ENCODE measurements around the gene DIP2A. TPM values are rescaled to one million over a fixed set of nuclear protein-coding genes. Genes with fewer than 3 reads are reported as not detected.
A peak's percentile ranks its signal among the peaks of the same experiment; 100 is the strongest.

The DIP2A gene
- total and polyA plus RNA-seq, 2 of the 13 experiments (the other 11 are each of a cell fraction or from before 2014, with no cell fraction given), result 18.5 to 37.6 TPM

DNA sequence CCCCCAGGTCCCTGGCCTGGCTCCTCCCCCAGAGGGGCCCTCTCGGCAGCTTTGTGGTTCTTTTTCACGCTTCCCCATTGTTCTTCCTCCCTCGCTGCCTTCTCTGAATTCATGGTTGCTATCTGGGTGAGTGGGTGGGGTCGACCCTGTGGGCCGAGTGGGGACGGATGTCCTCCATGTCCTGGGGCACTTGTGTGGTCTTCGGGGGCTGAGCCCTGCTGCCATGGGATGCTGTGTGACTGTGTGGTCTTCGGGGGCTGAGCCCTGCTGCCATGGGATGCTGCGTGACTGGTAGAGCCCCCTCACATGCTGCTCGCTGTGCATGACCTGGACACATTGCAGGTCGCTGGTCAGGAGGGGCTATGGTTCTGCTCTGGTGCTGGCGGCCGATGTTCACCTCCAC lies 21.6 kb upstream of the DIP2A start:
- Histone ChIP-seq H3K4me2 (ENCODE audit: low read depth, low read length) (no peak overlapping the region), H3K9ac (ENCODE audit: insufficient read depth, low read depth, low read length) (no peak overlapping the region), H4K20me1 (ENCODE audit: insufficient read depth, low read length) (no peaks in the 10 kb centered on the region), H3K9me3 (ENCODE audit: low read length) (no peaks in the 10 kb centered on the region), H3K27me3 (ENCODE audit: control insufficient read depth in 1 of 2, insufficient read depth in 2 of 2, low read length in 2 of 2) (no peaks in the 10 kb centered on the region), H2AFZ (ENCODE audit: low read length) (no peak overlapping the region), H3K27ac (ENCODE audit: extremely low read length, insufficient read depth, low read length) (no peak overlapping the region), H3K79me2 (ENCODE audit: insufficient read depth, low read length) (no peaks in the 10 kb centered on the region), H3K4me1 (ENCODE audit: insufficient read depth, low read length) (no peaks in the 10 kb centered on the region), H3K4me3 (replicated peaks in 1 of 3; ENCODE audit: insufficient read depth in 1 of 3, low read depth in 2 of 3, low read length in 3 of 3) (no peak overlapping the region), H3K36me3 (replicated peaks in 1 of 2; ENCODE audit: control insufficient read depth in 1 of 2, insufficient read depth in 2 of 2, low read length in 2 of 2) (peaks cover 14 to 70% of the 10 kb centered on the region in 2 experiments)
- DNase-seq (ENCODE audit: low spot score), result no peak
- intact Hi-C loops (cut with micrococcal nuclease; ENCODE audit: unreplicated experiment), result no loop called here
- no peak for FAIRE-seq
- CTCF ChIA-PET (ENCODE audit: low intra/inter-chr PET ratio, low total read pairs), result no interaction called here
- no peak for ATAC-seq
- in situ Hi-C loops (cut with HindIII; ENCODE audit: extremely low pct_ligation_motif_present, low pct_unique_long_range_greater_than_20kb), result no loop called here
- no TSS peak for BruUV-seq (replicated peaks)
- WGBS (ENCODE audit: low lambda C conversion rate), result 95% methylated on average over 8 of the region's 13 CpGs
- TF ChIP-seq AGO2 (optimal IDR thresholded peaks at IDR 0.05; ENCODE audit: low read depth, low read length) (peak; percentile 57), ZNF605 (CRISPR knock-in tag; IDR thresholded peaks at IDR 0.05) (no peak), TOPORS (CRISPR knock-in tag; IDR thresholded peaks at IDR 0.05) (no peak)
- TF ChIP-seq, protein P1, sequence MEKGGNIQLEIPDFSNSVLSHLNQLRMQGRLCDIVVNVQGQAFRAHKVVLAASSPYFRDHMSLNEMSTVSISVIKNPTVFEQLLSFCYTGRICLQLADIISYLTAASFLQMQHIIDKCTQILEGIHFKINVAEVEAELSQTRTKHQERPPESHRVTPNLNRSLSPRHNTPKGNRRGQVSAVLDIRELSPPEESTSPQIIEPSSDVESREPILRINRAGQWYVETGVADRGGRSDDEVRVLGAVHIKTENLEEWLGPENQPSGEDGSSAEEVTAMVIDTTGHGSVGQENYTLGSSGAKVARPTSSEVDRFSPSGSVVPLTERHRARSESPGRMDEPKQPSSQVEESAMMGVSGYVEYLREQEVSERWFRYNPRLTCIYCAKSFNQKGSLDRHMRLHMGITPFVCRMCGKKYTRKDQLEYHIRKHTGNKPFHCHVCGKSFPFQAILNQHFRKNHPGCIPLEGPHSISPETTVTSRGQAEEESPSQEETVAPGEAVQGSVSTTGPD (CRISPR knock-in tag; IDR thresholded peaks at IDR 0.05), result no peak
- POLR2A ChIA-PET, result no interaction called here

DNA sequence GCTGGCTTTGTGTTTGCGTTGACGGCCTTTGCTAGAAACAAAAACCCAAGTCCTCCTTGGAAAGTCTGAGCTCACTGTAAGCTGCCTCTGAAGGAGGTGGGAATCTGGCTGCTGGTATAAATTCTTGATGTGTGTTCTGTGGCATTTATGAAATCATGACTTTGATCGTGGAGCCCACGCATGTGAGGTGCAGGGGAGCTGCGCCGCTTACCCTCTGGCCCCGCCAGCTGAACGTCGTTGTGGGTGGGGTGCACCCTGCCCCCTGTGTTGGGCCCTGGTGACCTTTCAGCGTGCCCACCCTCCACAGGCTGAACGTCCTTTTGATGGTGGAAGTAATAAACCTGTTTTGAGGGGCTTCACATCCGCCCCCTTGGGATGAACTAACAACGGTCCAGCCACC lies 21.2 kb upstream of the DIP2A start:
- H3K9ac ChIP-seq (ENCODE audit: insufficient read depth, low read depth, low read length), result no peak overlapping the region
- H3K9me3 ChIP-seq (ENCODE audit: low read length), result no peaks in the 10 kb centered on the region
- WGBS (ENCODE audit: low lambda C conversion rate), result 95% methylated on average over 7 of the region's 13 CpGs
- ATAC-seq, result no peak
- no TSS peak for BruUV-seq (replicated peaks)
- H3K4me3 ChIP-seq (replicated peaks in 1 of 3; ENCODE audit: insufficient read depth in 1 of 3, low read depth in 2 of 3, low read length in 3 of 3), result no peak overlapping the region
- intact Hi-C loops (cut with micrococcal nuclease; ENCODE audit: unreplicated experiment), result no loop called here
- no peak overlapping the region for H3K4me2 ChIP-seq (ENCODE audit: low read depth, low read length)
- POLR2A ChIA-PET, result no interaction called here
- H4K20me1 ChIP-seq (ENCODE audit: insufficient read depth, low read length), result no peaks in the 10 kb centered on the region
- no peak overlapping the region for H2AFZ ChIP-seq (ENCODE audit: low read length)
- no peaks in the 10 kb centered on the region for H3K4me1 ChIP-seq (ENCODE audit: insufficient read depth, low read length)
- H3K79me2 ChIP-seq (ENCODE audit: insufficient read depth, low read length), result no peaks in the 10 kb centered on the region
- CTCF ChIA-PET (ENCODE audit: low intra/inter-chr PET ratio, low total read pairs), result no interaction called here
- no peaks in the 10 kb centered on the region for H3K27me3 ChIP-seq (ENCODE audit: control insufficient read depth in 1 of 2, insufficient read depth in 2 of 2, low read length in 2 of 2)
- DNase-seq (ENCODE audit: low spot score), result no peak
- FAIRE-seq, result no peak
- in situ Hi-C loops (cut with HindIII; ENCODE audit: extremely low pct_ligation_motif_present, low pct_unique_long_range_greater_than_20kb), result no loop called here
- no peak overlapping the region for H3K27ac ChIP-seq (ENCODE audit: extremely low read length, insufficient read depth, low read length)
- peaks cover 13 to 69% of the 10 kb centered on the region in 2 experiments for H3K36me3 ChIP-seq (replicated peaks in 1 of 2; ENCODE audit: control insufficient read depth in 1 of 2, insufficient read depth in 2 of 2, low read length in 2 of 2)
- TF ChIP-seq ATF7 (IDR thresholded peaks at IDR 0.05), result no peak
- TF ChIP-seq ATF7 (CRISPR knock-in tag; IDR thresholded peaks at IDR 0.05), result no peak
- no peak for TF ChIP-seq SOX5 (CRISPR knock-in tag; IDR thresholded peaks at IDR 0.05; ENCODE audit: borderline replicate concordance)
- no peak for TF ChIP-seq ZNF672 (CRISPR knock-in tag; IDR thresholded peaks at IDR 0.05)
- TF ChIP-seq, protein P2, sequence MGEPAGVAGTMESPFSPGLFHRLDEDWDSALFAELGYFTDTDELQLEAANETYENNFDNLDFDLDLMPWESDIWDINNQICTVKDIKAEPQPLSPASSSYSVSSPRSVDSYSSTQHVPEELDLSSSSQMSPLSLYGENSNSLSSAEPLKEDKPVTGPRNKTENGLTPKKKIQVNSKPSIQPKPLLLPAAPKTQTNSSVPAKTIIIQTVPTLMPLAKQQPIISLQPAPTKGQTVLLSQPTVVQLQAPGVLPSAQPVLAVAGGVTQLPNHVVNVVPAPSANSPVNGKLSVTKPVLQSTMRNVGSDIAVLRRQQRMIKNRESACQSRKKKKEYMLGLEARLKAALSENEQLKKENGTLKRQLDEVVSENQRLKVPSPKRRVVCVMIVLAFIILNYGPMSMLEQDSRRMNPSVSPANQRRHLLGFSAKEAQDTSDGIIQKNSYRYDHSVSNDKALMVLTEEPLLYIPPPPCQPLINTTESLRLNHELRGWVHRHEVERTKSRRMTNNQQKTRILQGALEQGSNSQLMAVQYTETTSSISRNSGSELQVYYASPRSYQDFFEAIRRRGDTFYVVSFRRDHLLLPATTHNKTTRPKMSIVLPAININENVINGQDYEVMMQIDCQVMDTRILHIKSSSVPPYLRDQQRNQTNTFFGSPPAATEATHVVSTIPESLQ (CRISPR knock-in tag; conservative IDR thresholded peaks at IDR 0.05), result no peak
- TF ChIP-seq PHF20 (CRISPR knock-in tag; IDR thresholded peaks at IDR 0.05), result no peak
- TF ChIP-seq ZNF761 (CRISPR knock-in tag; conservative IDR thresholded peaks at IDR 0.05), result no peak
- TF ChIP-seq NFRKB (IDR thresholded peaks at IDR 0.05), result no peak
- no peak for TF ChIP-seq TARDBP (CRISPR knock-in tag; IDR thresholded peaks at IDR 0.05)
- TF ChIP-seq TP53 (CRISPR knock-in tag; conservative IDR thresholded peaks at IDR 0.05), result no peak
- no peak for TF ChIP-seq ZNF780A (CRISPR knock-in tag; IDR thresholded peaks at IDR 0.05)
- no peak for TF ChIP-seq IKZF1 (IDR thresholded peaks at IDR 0.05)
- TF ChIP-seq, protein P3, sequence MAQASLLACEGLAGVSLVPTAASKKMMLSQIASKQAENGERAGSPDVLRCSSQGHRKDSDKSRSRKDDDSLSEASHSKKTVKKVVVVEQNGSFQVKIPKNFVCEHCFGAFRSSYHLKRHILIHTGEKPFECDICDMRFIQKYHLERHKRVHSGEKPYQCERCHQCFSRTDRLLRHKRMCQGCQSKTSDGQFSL (CRISPR knock-in tag; IDR thresholded peaks at IDR 0.05), result no peak

Data from HepG2 (cell line).